CD4-positive, alpha-beta memory T cell (primary cell): ENCODE data around the gene RASA4B. TPM values are rescaled to one million over a fixed set of nuclear protein-coding genes. Genes with fewer than 3 reads are reported as not detected.
A peak's percentile ranks its signal among the peaks of the same experiment; 100 is the strongest.
"Not testable (repeated sequence)": the region's sequence is repeated elsewhere in the genome, so short reads cannot be mapped to it uniquely, and the experiment has no call there.

Experiments
- CTCF ChIA-PET: fragments of 350-600 bp; sonication (Branson Sonifier 250); formaldehyde crosslinking; loops from one replicate; lab custom pipeline; 2021; ENCODE audit warnings: inconsistent platforms; ENCODE audit not compliant: partially characterized antibody; lab: Charles Lee
- POLR2A ChIA-PET: fragments of 350-600 bp; sonication (Branson Sonifier 250); formaldehyde crosslinking; loops from one replicate; lab custom pipeline; 2021; ENCODE audit not compliant: partially characterized antibody; lab: Charles Lee
- DNase-seq, 5 donors: peaks; one replicate each; pipeline versions ENCODE4 v3.0.0 to v3.0.0-alpha.2; 2020 to 2022; ENCODE audit warnings: mixed read lengths in 1 of 5
- H3K27ac ChIP-seq: one replicate; pipeline ENCODE4 v1.7.0; 2013; ENCODE audit warnings: low read depth, low read length
- H3K27me3 ChIP-seq: 2 replicates; pipeline ENCODE4 v1.7.0; 2013; ENCODE audit warnings: mild to moderate bottlenecking, low read length, moderate library complexity; ENCODE audit not compliant: insufficient read depth
- H3K36me3 ChIP-seq: 2 replicates; pipeline ENCODE4 v1.7.0; 2013; ENCODE audit warnings: mild to moderate bottlenecking, low read length, moderate library complexity; ENCODE audit not compliant: insufficient read depth
- H3K4me1 ChIP-seq: 2 replicates; pipeline ENCODE4 v1.7.0; 2013; ENCODE audit warnings: mild to moderate bottlenecking, low read length, moderate library complexity; ENCODE audit not compliant: insufficient read depth
- H3K4me3 ChIP-seq, 2 donors: one replicate each; pipeline ENCODE4 v1.7.0; 2013; ENCODE audit warnings: low read length in 2 of 2, mild to moderate bottlenecking in 1 of 2
- H3K9me3 ChIP-seq, 2 donors: one replicate each; pipeline ENCODE4 v1.7.0; 2013; ENCODE audit warnings: low read length in 2 of 2, control low read depth in 1 of 2; ENCODE audit not compliant: control insufficient read depth in 1 of 2
- H3K27ac Mint-ChIP-seq, 7 donors: one replicate each; pipeline ENCODE4 v1.8.0; 2020 to 2021; ENCODE audit warnings: mixed read lengths in 7 of 7, mild to moderate bottlenecking in 6 of 7, inconsistent platforms in 3 of 7, moderate library complexity in 3 of 7
- H3K27me3 Mint-ChIP-seq, 2 donors: one replicate each; pipeline ENCODE4 v1.8.0; 2020 to 2021; ENCODE audit warnings: mixed read lengths in 2 of 2
- H3K36me3 Mint-ChIP-seq, 2 donors: one replicate each; pipeline ENCODE4 v1.8.0; 2020 to 2021; ENCODE audit warnings: mixed read lengths in 2 of 2, inconsistent platforms in 1 of 2, mild to moderate bottlenecking in 1 of 2
- H3K4me1 Mint-ChIP-seq, 4 donors: one replicate each; pipeline ENCODE4 v1.8.0; 2020 to 2021; ENCODE audit warnings: mixed read lengths in 4 of 4, mild to moderate bottlenecking in 1 of 4
- H3K4me3 Mint-ChIP-seq, 8 donors: one replicate each; pipeline ENCODE4 v1.8.0; 2020 to 2021; ENCODE audit warnings: mixed read lengths in 8 of 8, mild to moderate bottlenecking in 7 of 8, moderate library complexity in 6 of 8, inconsistent platforms in 3 of 8
- H3K9me3 Mint-ChIP-seq, 8 donors: one replicate each; pipeline ENCODE4 v1.8.0; 2020 to 2021; ENCODE audit warnings: mixed read lengths in 8 of 8, mild to moderate bottlenecking in 5 of 8, inconsistent platforms in 3 of 8, moderate library complexity in 1 of 8
- intact Hi-C: fragments of 100-400 bp; cut with micrococcal nuclease; formaldehyde crosslinking; loops from one replicate; pipeline ENCODE4 v1.15.1; 2023
- polyA plus RNA-seq, 2 donors: library from polyadenylated mRNA; unstranded; fragments of 300-500 nt; fragmentation: Illumina TruSeq; gene quantifications; one replicate each; pipeline ENCODE4 v1.2.3, GENCODE V29; 2021
- total RNA-seq, 2 experiments: library from RNA; stranded (reverse); gene quantifications; one replicate each; pipeline ENCODE4 v1.2.3, GENCODE V29; 2021

RASA4B gene
- total and polyA plus RNA-seq, 4 experiments from 2014 or later = 5.0 to 15.8 (median 13.4) TPM

- POLR2A ChIA-PET, intact Hi-C loops, DNase-seq, H3K4me1 ChIP-seq, H3K27me3 Mint-ChIP-seq, H3K36me3 ChIP-seq, H3K27me3 ChIP-seq, H3K27ac ChIP-seq, CTCF ChIA-PET, H3K9me3 ChIP-seq, H3K4me3 Mint-ChIP-seq, H3K4me3 ChIP-seq, H3K9me3 Mint-ChIP-seq, H3K36me3 Mint-ChIP-seq: not testable (repeated sequence)
- H3K27ac Mint-ChIP-seq = peak overlapping the region in 1 of 7 donors; percentile 88
- H3K4me1 Mint-ChIP-seq = peaks cover 2 to 10% (median 4%) of the 10 kb centered on the region in 4 donors
Observed at GRCh38 chr7:102479209-102479584, 38.4 kb downstream of the RASA4B start.

GRCh38 chr7:102478314-102479208 lies 39.0 kb downstream of the RASA4B start, which contains the start of gene POLR2J:
TSS of gene POLR2J (minus strand) at chr7:102478922. CDS start at chr7:102478860, 62 bp downstream.
- peak within 1 kb of the TSS; percentile 81 to 96 (median 90) for H3K27ac Mint-ChIP-seq
- H3K9me3 Mint-ChIP-seq, H3K4me1 ChIP-seq, intact Hi-C loops, H3K36me3 Mint-ChIP-seq, CTCF ChIA-PET, POLR2A ChIA-PET, H3K36me3 ChIP-seq, H3K27me3 Mint-ChIP-seq, H3K27me3 ChIP-seq, H3K4me3 ChIP-seq, H3K9me3 ChIP-seq: not testable (repeated sequence)
- DNase-seq = peak; percentile 86 to 95 (median 90)
- H3K27ac ChIP-seq = peak within 1 kb of the TSS; percentile 46
- H3K4me1 Mint-ChIP-seq = peaks cover 2 to 10% (median 4%) of the 10 kb centered on the region in 4 donors
- H3K4me3 Mint-ChIP-seq = peak within 1 kb of the TSS; percentile 88 to 95 (median 91)

- H3K36me3 ChIP-seq = peaks cover 14% of the 10 kb centered on the region
- H3K36me3 Mint-ChIP-seq = peaks cover 0 to 23% of the 10 kb centered on the region in 2 donors
- DNase-seq, H3K4me1 ChIP-seq, H3K27me3 Mint-ChIP-seq, H3K4me3 ChIP-seq, CTCF ChIA-PET, H3K9me3 ChIP-seq, POLR2A ChIA-PET, intact Hi-C loops, H3K27me3 ChIP-seq, H3K27ac ChIP-seq, H3K4me1 Mint-ChIP-seq, H3K9me3 Mint-ChIP-seq, H3K27ac Mint-ChIP-seq, H3K4me3 Mint-ChIP-seq: not testable (repeated sequence)
Observed at GRCh38 chr7:102474736-102475435, 42.7 kb downstream of the RASA4B start.

DNA sequence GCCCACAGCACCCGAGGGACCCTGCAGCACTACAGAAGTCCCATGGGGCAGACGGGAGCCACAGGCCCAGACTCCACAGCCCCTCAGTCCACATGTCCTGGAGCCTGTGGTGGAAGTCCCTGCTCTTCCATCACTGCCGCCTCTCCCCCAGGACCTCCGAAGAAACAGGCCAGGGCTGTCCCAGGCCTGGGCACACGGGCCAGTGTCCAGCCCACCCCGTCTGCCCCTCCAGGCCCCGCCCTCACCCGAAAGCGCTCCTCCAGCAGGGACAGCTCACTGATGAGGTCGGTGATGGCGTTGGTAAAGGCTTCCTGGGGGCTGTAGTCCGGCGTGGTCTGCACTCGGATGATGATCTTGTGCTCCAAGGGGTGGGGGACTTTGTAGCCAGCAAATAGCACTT lies 43.5 kb downstream of the RASA4B start:
- peaks cover 20% of the 10 kb centered on the region for H3K36me3 ChIP-seq
- CTCF ChIA-PET, POLR2A ChIA-PET, H3K27me3 Mint-ChIP-seq, H3K9me3 ChIP-seq, DNase-seq, H3K27me3 ChIP-seq, intact Hi-C loops, H3K4me3 Mint-ChIP-seq, H3K4me3 ChIP-seq, H3K4me1 ChIP-seq, H3K9me3 Mint-ChIP-seq, H3K4me1 Mint-ChIP-seq, H3K27ac Mint-ChIP-seq, H3K27ac ChIP-seq: not testable (repeated sequence)
- H3K36me3 Mint-ChIP-seq = peaks cover 0 to 24% of the 10 kb centered on the region in 2 donors

- H3K27ac Mint-ChIP-seq = peak overlapping the region in 1 of 7 donors; percentile 35
- Histone ChIP-seq H3K4me1 (no peaks in the 10 kb centered on the region), H3K4me3 (no peak overlapping the region), H3K27ac (no peak overlapping the region), H3K9me3 (no peaks in the 10 kb centered on the region), H3K27me3 (no peaks in the 10 kb centered on the region), H3K36me3 (peaks cover 20% of the 10 kb centered on the region)
- ChIA-PET CTCF (interaction anchor here (1.9 kb wide), 1 partner anchor 59 kb away, joined by 6 read pairs; no protein-coding TSS in a partner anchor), POLR2A (interaction anchor here (1.2 kb wide), 1 partner anchor 47 kb away, joined by 3 read pairs; no protein-coding TSS in a partner anchor)
- no peaks in the 10 kb centered on the region for H3K9me3 Mint-ChIP-seq
- no peaks in the 10 kb centered on the region for H3K27me3 Mint-ChIP-seq
- no peak for DNase-seq
- peaks cover 0 to 22% of the 10 kb centered on the region in 2 donors for H3K36me3 Mint-ChIP-seq
- intact Hi-C loops = no loop called here
- peaks cover 0 to under 1% (median 0%) of the 10 kb centered on the region in 4 donors for H3K4me1 Mint-ChIP-seq
- no peak overlapping the region for H3K4me3 Mint-ChIP-seq
Observed at GRCh38 chr7:102473271-102473991, 44.1 kb downstream of the RASA4B start.

DNA sequence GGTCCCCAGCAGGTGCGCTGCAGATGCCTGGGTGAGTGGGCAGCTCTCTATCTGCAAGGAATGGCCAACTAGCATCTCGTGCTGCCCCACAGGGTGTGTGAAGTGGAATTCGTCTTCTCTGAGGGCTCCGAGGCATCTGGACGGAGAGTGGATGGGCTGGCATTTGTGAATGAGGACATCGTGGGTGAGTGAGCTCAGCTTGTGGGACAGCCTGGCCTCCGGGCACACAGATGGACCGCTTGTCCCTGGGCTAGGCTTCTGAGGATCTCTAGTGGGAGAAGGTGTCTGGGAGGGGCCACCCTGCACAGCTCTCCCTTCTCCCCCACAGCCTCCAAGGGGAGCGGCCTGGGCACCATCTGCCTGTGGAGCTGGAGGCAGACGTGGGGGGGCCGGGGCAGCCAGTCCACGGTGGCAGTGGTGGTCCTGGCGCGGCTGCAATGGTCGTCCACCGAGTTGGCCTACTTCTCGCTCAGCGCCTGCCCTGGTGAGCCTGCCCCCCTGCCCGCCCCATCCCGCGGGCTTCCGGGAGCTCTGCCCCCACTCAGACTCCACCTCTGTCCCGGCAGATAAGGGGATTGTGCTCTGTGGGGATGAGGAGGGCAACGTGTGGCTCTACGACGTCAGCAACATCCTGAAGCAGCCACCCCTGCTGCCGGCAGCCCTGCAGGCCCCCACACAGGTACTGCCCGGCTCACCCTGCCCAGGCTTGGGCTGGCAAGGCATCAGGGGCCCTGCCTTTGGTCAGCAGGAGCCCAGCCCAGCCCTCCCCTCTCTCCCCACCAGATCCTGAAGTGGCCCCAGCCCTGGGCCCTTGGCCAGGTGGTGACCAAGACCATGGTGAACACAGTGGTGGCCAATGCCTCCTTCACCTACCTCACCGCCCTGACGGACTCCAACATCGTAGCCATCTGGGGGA lies 45.2 kb downstream of the RASA4B start:
- Mint-ChIP-seq H3K27ac (peak overlapping the region in 1 of 7 donors; percentile 35), H3K9me3 (no peaks in the 10 kb centered on the region), H3K4me3 (no peak overlapping the region), H3K27me3 (no peaks in the 10 kb centered on the region), H3K36me3 (peaks cover 0 to 22% of the 10 kb centered on the region in 2 donors), H3K4me1 (peaks cover 0 to under 1% (median 0%) of the 10 kb centered on the region in 4 donors)
- H3K4me3 ChIP-seq = no peak overlapping the region
- H3K36me3 ChIP-seq = peaks cover 20% of the 10 kb centered on the region
- no peaks in the 10 kb centered on the region for H3K4me1 ChIP-seq
- ChIA-PET POLR2A (interaction anchor here (1.0 to 1.2 kb wide), 2 partner anchors 46 kb away, joined by 3 to 4 read pairs; no protein-coding TSS in a partner anchor), CTCF (interaction anchor here (1.9 kb wide), 1 partner anchor 58 kb away, joined by 6 read pairs; no protein-coding TSS in a partner anchor)
- H3K9me3 ChIP-seq = no peaks in the 10 kb centered on the region
- DNase-seq = no peak
- intact Hi-C loops = no loop called here
- H3K27ac ChIP-seq = no peak overlapping the region
- H3K27me3 ChIP-seq = no peaks in the 10 kb centered on the region
